ENCODE results near the gene HSD3B7.

DNA sequence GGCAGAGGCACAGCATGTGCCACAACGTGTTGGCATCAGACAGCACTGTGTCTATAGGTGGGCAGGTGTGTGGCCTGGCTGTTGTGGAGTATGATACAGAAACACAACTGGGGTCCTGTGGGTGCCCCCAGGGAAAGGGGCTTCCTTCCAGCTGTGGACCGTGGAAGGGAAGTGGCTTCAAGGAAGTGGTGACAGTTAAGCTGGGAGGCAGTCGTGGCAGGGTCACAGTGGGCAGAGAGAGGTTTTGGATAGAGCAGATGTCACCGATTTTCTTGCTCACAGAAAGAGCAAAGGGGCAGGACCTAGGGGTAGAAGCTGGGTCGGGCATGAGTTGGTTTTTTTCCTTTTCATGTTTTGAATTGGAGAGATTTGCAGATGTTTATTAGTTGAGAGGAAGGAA, 47.3 kb upstream of the HSD3B7 start:
- TF ChIP-seq, protein P1, sequence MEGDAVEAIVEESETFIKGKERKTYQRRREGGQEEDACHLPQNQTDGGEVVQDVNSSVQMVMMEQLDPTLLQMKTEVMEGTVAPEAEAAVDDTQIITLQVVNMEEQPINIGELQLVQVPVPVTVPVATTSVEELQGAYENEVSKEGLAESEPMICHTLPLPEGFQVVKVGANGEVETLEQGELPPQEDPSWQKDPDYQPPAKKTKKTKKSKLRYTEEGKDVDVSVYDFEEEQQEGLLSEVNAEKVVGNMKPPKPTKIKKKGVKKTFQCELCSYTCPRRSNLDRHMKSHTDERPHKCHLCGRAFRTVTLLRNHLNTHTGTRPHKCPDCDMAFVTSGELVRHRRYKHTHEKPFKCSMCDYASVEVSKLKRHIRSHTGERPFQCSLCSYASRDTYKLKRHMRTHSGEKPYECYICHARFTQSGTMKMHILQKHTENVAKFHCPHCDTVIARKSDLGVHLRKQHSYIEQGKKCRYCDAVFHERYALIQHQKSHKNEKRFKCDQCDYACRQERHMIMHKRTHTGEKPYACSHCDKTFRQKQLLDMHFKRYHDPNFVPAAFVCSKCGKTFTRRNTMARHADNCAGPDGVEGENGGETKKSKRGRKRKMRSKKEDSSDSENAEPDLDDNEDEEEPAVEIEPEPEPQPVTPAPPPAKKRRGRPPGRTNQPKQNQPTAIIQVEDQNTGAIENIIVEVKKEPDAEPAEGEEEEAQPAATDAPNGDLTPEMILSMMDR (IDR thresholded peaks at IDR 0.05; ENCODE audit: control extremely low read depth in 1 of 3, insufficient read depth in 1 of 3, low read depth in 1 of 3, low read length in 3 of 3), result no peak
- no peak for TF ChIP-seq EP300 (IDR thresholded peaks at IDR 0.05; ENCODE audit: borderline replicate concordance in 1 of 2, low read depth in 2 of 2, low read length in 2 of 2)
- no peak for TF ChIP-seq JUND (IDR thresholded peaks at IDR 0.05; ENCODE audit: low read length)
- TF ChIP-seq TAF1 (IDR thresholded peaks at IDR 0.05; ENCODE audit: low read depth, low read length), result no peak
- TF ChIP-seq EZH2 (IDR thresholded peaks at IDR 0.05; ENCODE audit: low read depth, low read length, severe bottlenecking), result no peak
- TF ChIP-seq, protein P2, sequence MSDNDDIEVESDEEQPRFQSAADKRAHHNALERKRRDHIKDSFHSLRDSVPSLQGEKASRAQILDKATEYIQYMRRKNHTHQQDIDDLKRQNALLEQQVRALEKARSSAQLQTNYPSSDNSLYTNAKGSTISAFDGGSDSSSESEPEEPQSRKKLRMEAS (IDR thresholded peaks at IDR 0.05), result no peak
- TF ChIP-seq POLR2A (IDR thresholded peaks at IDR 0.05; ENCODE audit: control extremely low read depth in 1 of 2, low read depth in 2 of 2, low read length in 2 of 2), result no peak
- TF ChIP-seq PHF8 (conservative IDR thresholded peaks at IDR 0.05; ENCODE audit: low read depth, low read length), result no peak
- TF ChIP-seq KDM1A (IDR thresholded peaks at IDR 0.05; ENCODE audit: borderline replicate concordance, low read length), result no peak
- TF ChIP-seq TCF12 (IDR thresholded peaks at IDR 0.05; ENCODE audit: low read depth, low read length), result no peak
- no peak for TF ChIP-seq ZNF274 (IDR thresholded peaks at IDR 0.05; ENCODE audit: borderline replicate concordance, extremely low read depth, low read length)
- no peak for TF ChIP-seq CHD1 (IDR thresholded peaks at IDR 0.05; ENCODE audit: low read depth, low read length)
- TF ChIP-seq, protein P3, sequence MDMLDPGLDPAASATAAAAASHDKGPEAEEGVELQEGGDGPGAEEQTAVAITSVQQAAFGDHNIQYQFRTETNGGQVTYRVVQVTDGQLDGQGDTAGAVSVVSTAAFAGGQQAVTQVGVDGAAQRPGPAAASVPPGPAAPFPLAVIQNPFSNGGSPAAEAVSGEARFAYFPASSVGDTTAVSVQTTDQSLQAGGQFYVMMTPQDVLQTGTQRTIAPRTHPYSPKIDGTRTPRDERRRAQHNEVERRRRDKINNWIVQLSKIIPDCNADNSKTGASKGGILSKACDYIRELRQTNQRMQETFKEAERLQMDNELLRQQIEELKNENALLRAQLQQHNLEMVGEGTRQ (IDR thresholded peaks at IDR 0.05; ENCODE audit: low read length), result no peak

Measured in H1 (cell line).